A549 (cell line): ENCODE data around the gene SERPIND1.

ENCODE experiments used
- CHD2 ChIP-seq: fragments of 150-350 bp; IDR thresholded peaks from 2 replicates; pipeline ENCODE4 v1.6.1; 2014; ENCODE audit warnings: low read length; ENCODE audit not compliant: partially characterized antibody
- CTCF ChIP-seq: fragments of >200 bp; sonication (Bioruptor Twin); formaldehyde crosslinking; IDR thresholded peaks from 3 replicates; pipeline ENCODE4 v1.5.1; 2016
- EP300 ChIP-seq, 2 experiments: fragments of >200 bp; sonication (Bioruptor Twin); formaldehyde crosslinking; IDR thresholded peaks; 2 replicates in 1 of 2; 3 replicates in 1 of 2; pipeline ENCODE4 v1.6.1; 2016 to 2017
- HOXA7 ChIP-seq: fragments of 250-450 bp; sonication (Bioruptor Pico); IDR thresholded peaks from 2 replicates; pipeline ENCODE4 v1.5.0; 2020; ENCODE audit warnings: mild to moderate bottlenecking, moderate library complexity
- NFE2L2 ChIP-seq: fragments of 150-350 bp; conservative IDR thresholded peaks from 2 replicates; pipeline ENCODE4 v1.6.1; 2014; ENCODE audit warnings: low read length
- RAD21 ChIP-seq, 2 experiments: fragments of >200 bp in 1 of 2; sonication (Bioruptor Twin) in 1 of 2; formaldehyde crosslinking in 1 of 2; IDR thresholded peaks in 1 of 2; conservative IDR thresholded peaks in 1 of 2; 2 replicates in 1 of 2; 3 replicates in 1 of 2; pipeline ENCODE4 v1.6.1; 2012 to 2018; ENCODE audit warnings: inconsistent platforms in 1 of 2
- SMC3 ChIP-seq: fragments of >200 bp; sonication (Bioruptor Twin); formaldehyde crosslinking; IDR thresholded peaks from 3 replicates; pipeline ENCODE4 v1.6.1; 2018; ENCODE audit warnings: inconsistent platforms

GRCh38 chr22:20724676-20725454 lies 49.0 kb upstream of the SERPIND1 start:
- TF ChIP-seq CTCF (no peak), EP300 (IDR thresholded peaks at IDR 0.05) (no peak), HOXA7 (CRISPR knock-in tag) (no peak), NFE2L2 (no peak), RAD21 (conservative IDR thresholded peaks at IDR 0.05 in 1 of 2, IDR thresholded peaks at IDR 0.05 in 1 of 2) (no peak), SMC3 (no peak), CHD2 (no peak)
